C4-2B (cell line): ENCODE measurements around the gene GIT2.

Experiments used
- CTCF ChIP-seq: fragments of 450-650 bp; conservative IDR thresholded peaks from 2 replicates; pipeline ENCODE4 v1.5.1; 2017; ENCODE audit warnings: mild to moderate bottlenecking
- ZFX ChIP-seq: fragments of 450-650 bp; IDR thresholded peaks from 2 replicates; pipeline ENCODE4 v1.6.1; 2017

GRCh38 chr12:110012137-110012536 is 16.0 kb upstream of the GIT2 start:
- TF ChIP-seq CTCF (no peak), ZFX (no peak)
